GM11168 (cell line): ENCODE measurements around the gene MSH6.

ENCODE experiments used
- in situ Hi-C: fragments of 300-500 bp; cut with MboI; formaldehyde crosslinking; loops from one replicate; pipeline ENCODE4 v1.12.0; 2022; ENCODE audit warnings: low sequenced_read_pairs; ENCODE audit not compliant: unreplicated experiment

Gene MSH6

GRCh38 chr2:47838249-47838648 lies 55.3 kb downstream of the MSH6 start:
- in situ Hi-C loops, result no loop called here

GRCh38 chr2:47838686-47839085 lies 55.7 kb downstream of the MSH6 start:
- in situ Hi-C loops, result no loop called here

DNA sequence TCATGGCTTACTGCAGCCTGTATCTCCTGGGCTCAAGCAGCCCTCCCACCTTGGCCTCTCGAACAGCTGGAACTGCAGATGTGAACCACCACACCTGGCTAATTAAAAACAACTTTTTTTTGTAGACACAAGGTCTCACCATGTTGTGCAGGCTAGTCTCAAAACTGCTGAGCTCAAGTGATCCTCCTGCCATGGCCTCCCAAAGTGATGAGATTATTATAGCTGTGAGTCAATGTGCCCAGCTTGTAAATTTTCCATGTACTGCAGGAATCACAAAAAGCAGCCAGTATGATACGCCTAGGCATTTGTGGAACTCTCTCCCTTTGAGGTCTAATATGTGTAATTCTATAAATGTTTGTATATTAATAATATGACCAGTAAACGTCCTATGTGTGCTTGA lies 59.9 kb downstream of the MSH6 start:
- in situ Hi-C loops, result no loop called here

DNA sequence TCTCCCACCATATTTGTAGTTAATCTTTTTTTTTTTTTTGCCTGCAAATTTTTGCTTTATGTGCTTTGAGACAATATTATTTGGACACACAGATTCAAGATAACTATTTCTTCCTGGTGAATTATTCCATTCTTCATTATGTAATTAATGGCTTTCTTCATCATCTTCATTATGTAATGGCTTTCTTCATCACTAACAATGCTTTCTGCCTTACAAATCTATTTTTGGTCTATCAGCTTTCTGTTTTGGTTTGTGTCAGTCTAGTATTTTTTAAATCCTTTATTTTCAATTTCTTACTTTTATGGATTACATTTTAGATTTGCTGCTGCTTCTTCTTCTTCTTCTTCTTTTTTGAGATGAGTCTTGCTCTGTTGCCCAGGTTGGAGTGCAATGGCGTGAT lies 60.5 kb downstream of the MSH6 start:
- in situ Hi-C loops, result no loop called here

- in situ Hi-C loops, result no loop called here
These were observed 61.2 kb downstream of the MSH6 start for GRCh38 chr2:47844162-47844561.

GRCh38 chr2:47849368-47849767 lies 66.4 kb downstream of the MSH6 start:
- in situ Hi-C loops, result no loop called here

GRCh38 chr2:47850198-47850597 lies 67.3 kb downstream of the MSH6 start:
- in situ Hi-C loops, result loop anchor here (25.0 kb wide), 1 partner anchor 562 kb away; no protein-coding TSS in a partner anchor

GRCh38 chr2:47853067-47853777 lies 70.3 kb downstream of the MSH6 start:
- in situ Hi-C loops, result loop anchor here (25.0 kb wide), 1 partner anchor 559 kb away; no protein-coding TSS in a partner anchor
